Astrocyte (in vitro differentiated cells and primary cell): ENCODE results near the gene SLC4A9. TPM values are rescaled to one million over a fixed set of nuclear protein-coding genes. Genes with fewer than 3 reads are reported as not detected.

Experiments
- DNase-seq: peaks from one replicate; pipeline ENCODE4 v3.0.0-alpha.2; 2010; ENCODE audit warnings: low read depth
- FAIRE-seq: peaks from 2 replicates; lab custom pipeline; 2011; peaks lifted over from hg19 to GRCh38; lab: Jason Lieb, UNC
- H2AFZ ChIP-seq: 2 replicates; pipeline ENCODE4 v1.6.0; 2012; ENCODE audit warnings: low read depth, low read length, inconsistent platforms
- H3K27ac ChIP-seq: 2 replicates; pipeline ENCODE4 v1.5.1; 2011; ENCODE audit warnings: low read depth, low read length, inconsistent platforms
- H3K27me3 ChIP-seq: 2 replicates; pipeline ENCODE4 v1.6.0; 2011; ENCODE audit warnings: low read length, inconsistent platforms; ENCODE audit not compliant: insufficient read depth
- H3K36me3 ChIP-seq: 2 replicates; pipeline ENCODE4 v1.5.1; 2011; ENCODE audit warnings: low read length, inconsistent platforms; ENCODE audit not compliant: insufficient read depth
- H3K4me1 ChIP-seq: 2 replicates; pipeline ENCODE4 v1.5.1; 2011; ENCODE audit warnings: low read length, inconsistent platforms; ENCODE audit not compliant: insufficient read depth
- H3K4me2 ChIP-seq: 2 replicates; pipeline ENCODE4 v1.6.0; 2012; ENCODE audit warnings: low read length, inconsistent platforms
- H3K4me3 ChIP-seq: 2 replicates; pipeline ENCODE4 v1.5.1; 2011; ENCODE audit warnings: low read depth, mild to moderate bottlenecking, low read length, inconsistent platforms; ENCODE audit not compliant: insufficient read depth
- H3K79me2 ChIP-seq: 2 replicates; pipeline ENCODE4 v1.6.0; 2012; ENCODE audit warnings: mild to moderate bottlenecking, low read length, inconsistent platforms; ENCODE audit not compliant: insufficient read depth
- H3K9ac ChIP-seq: 2 replicates; pipeline ENCODE4 v1.6.0; 2012; ENCODE audit warnings: mild to moderate bottlenecking, low read length, inconsistent platforms
- H3K9me3 ChIP-seq: 2 replicates; pipeline ENCODE4 v1.5.1; 2012; ENCODE audit warnings: low read depth, mild to moderate bottlenecking, low read length, inconsistent platforms; ENCODE audit not compliant: insufficient read depth
- H4K20me1 ChIP-seq: 2 replicates; pipeline ENCODE4 v1.6.0; 2012; ENCODE audit warnings: low read length, inconsistent platforms; ENCODE audit not compliant: insufficient read depth
- H3K27ac Mint-ChIP-seq: one replicate; pipeline ENCODE4 v1.8.0; 2021; ENCODE audit warnings: mild to moderate bottlenecking, mixed read lengths; ENCODE audit not compliant: unreplicated experiment
- H3K27me3 Mint-ChIP-seq: one replicate; pipeline ENCODE4 v1.8.0; 2021; ENCODE audit warnings: low read depth, mixed read lengths; ENCODE audit not compliant: unreplicated experiment
- H3K36me3 Mint-ChIP-seq: one replicate; pipeline ENCODE4 v1.8.0; 2021; ENCODE audit warnings: low read depth, mixed read lengths; ENCODE audit not compliant: unreplicated experiment
- H3K4me1 Mint-ChIP-seq: one replicate; pipeline ENCODE4 v1.8.0; 2021; ENCODE audit warnings: low read depth, mixed read lengths; ENCODE audit not compliant: unreplicated experiment
- H3K4me3 Mint-ChIP-seq: one replicate; pipeline ENCODE4 v1.8.0; 2021; ENCODE audit warnings: mild to moderate bottlenecking, moderate library complexity, mixed read lengths; ENCODE audit not compliant: unreplicated experiment
- H3K9me3 Mint-ChIP-seq: one replicate; pipeline ENCODE4 v1.8.0; 2021; ENCODE audit warnings: mild to moderate bottlenecking, mixed read lengths; ENCODE audit not compliant: unreplicated experiment
- CTCF ChIP-seq: IDR thresholded peaks from 2 replicates; pipeline ENCODE4 v1.5.1; 2011; ENCODE audit warnings: low read depth, mild to moderate bottlenecking, inconsistent platforms, low read length, moderate library complexity; ENCODE audit not compliant: insufficient read depth
- EZH2 ChIP-seq: IDR thresholded peaks from 2 replicates; pipeline ENCODE4 v1.6.1; 2012; ENCODE audit warnings: mild to moderate bottlenecking, low read length, inconsistent platforms; ENCODE audit not compliant: insufficient read depth
- total RNA-seq: library from RNA; stranded (reverse); gene quantifications from 2 replicates; pipeline ENCODE4 v1.2.1, GENCODE V29; 2021

SLC4A9 gene
- total RNA-seq, 1 donor from 2014 or later, result 0.25 TPM

GRCh38 chr5:140381972-140382371 is 22.0 kb downstream of the SLC4A9 start:
- Histone ChIP-seq H2AFZ (no peak overlapping the region), H3K9me3 (no peaks in the 10 kb centered on the region), H3K27me3 (no peaks in the 10 kb centered on the region), H4K20me1 (no peaks in the 10 kb centered on the region), H3K4me2 (no peak overlapping the region), H3K79me2 (no peaks in the 10 kb centered on the region), H3K9ac (no peak overlapping the region), H3K4me1 (no peaks in the 10 kb centered on the region), H3K27ac (no peak overlapping the region), H3K4me3 (no peak overlapping the region), H3K36me3 (no peaks in the 10 kb centered on the region)
- no peak for DNase-seq
- FAIRE-seq, result no peak
- Mint-ChIP-seq H3K9me3 (no peaks in the 10 kb centered on the region), H3K4me3 (no peak overlapping the region), H3K4me1 (no peaks in the 10 kb centered on the region), H3K36me3 (no peaks in the 10 kb centered on the region), H3K27me3 (no peaks in the 10 kb centered on the region), H3K27ac (no peak overlapping the region)
- TF ChIP-seq CTCF, result no peak
- no peak for TF ChIP-seq EZH2

GRCh38 chr5:140382866-140383265 is 22.9 kb downstream of the SLC4A9 start:
- Mint-ChIP-seq H3K9me3 (no peaks in the 10 kb centered on the region), H3K27ac (no peak overlapping the region), H3K4me3 (no peak overlapping the region), H3K36me3 (no peaks in the 10 kb centered on the region), H3K27me3 (no peaks in the 10 kb centered on the region), H3K4me1 (no peaks in the 10 kb centered on the region)
- no peak overlapping the region for H3K9ac ChIP-seq
- no peaks in the 10 kb centered on the region for H3K4me1 ChIP-seq
- no peaks in the 10 kb centered on the region for H3K27me3 ChIP-seq
- H3K4me3 ChIP-seq, result no peak overlapping the region
- no peak overlapping the region for H3K4me2 ChIP-seq
- no peaks in the 10 kb centered on the region for H3K9me3 ChIP-seq
- TF ChIP-seq EZH2 (no peak), CTCF (no peak)
- DNase-seq (no peak), FAIRE-seq (no peak)
- H4K20me1 ChIP-seq, result no peaks in the 10 kb centered on the region
- H3K79me2 ChIP-seq, result no peaks in the 10 kb centered on the region
- H2AFZ ChIP-seq, result no peak overlapping the region
- H3K36me3 ChIP-seq, result no peaks in the 10 kb centered on the region
- no peak overlapping the region for H3K27ac ChIP-seq

GRCh38 chr5:140383300-140383699 is 23.3 kb downstream of the SLC4A9 start:
- Mint-ChIP-seq H3K27ac (no peak overlapping the region), H3K27me3 (no peaks in the 10 kb centered on the region), H3K36me3 (no peaks in the 10 kb centered on the region), H3K9me3 (no peaks in the 10 kb centered on the region), H3K4me1 (no peaks in the 10 kb centered on the region), H3K4me3 (no peak overlapping the region)
- Histone ChIP-seq H2AFZ (no peak overlapping the region), H4K20me1 (no peaks in the 10 kb centered on the region), H3K27ac (no peak overlapping the region), H3K9me3 (no peaks in the 10 kb centered on the region), H3K79me2 (no peaks in the 10 kb centered on the region), H3K4me3 (no peak overlapping the region), H3K36me3 (no peaks in the 10 kb centered on the region), H3K9ac (no peak overlapping the region), H3K4me1 (no peaks in the 10 kb centered on the region), H3K4me2 (no peak overlapping the region), H3K27me3 (no peaks in the 10 kb centered on the region)
- DNase-seq, result no peak
- TF ChIP-seq CTCF, result no peak
- no peak for FAIRE-seq
